ENCODE data around the gene SSBP3.

- TF ChIP-seq CTCF (IDR thresholded peaks at IDR 0.05; ENCODE audit: insufficient read depth, low read length, poor library complexity, severe bottlenecking) = no peak
- TF ChIP-seq EZH2phosphoT487 (conservative IDR thresholded peaks at IDR 0.05; ENCODE audit: low read length) = no peak
Observed at GRCh38 chr1:54275349-54275748, 130.8 kb downstream of the SSBP3 start.
